Suppressor macrophage treated with lipopolysaccharide for 1 hour (primary cell): ENCODE results near the gene ZBTB38.

ENCODE experiments used
- DNase-seq, 3 donors: peaks; one replicate each; pipeline ENCODE4 v3.0.0-alpha.2; 2020 to 2022

Gene ZBTB38

DNA sequence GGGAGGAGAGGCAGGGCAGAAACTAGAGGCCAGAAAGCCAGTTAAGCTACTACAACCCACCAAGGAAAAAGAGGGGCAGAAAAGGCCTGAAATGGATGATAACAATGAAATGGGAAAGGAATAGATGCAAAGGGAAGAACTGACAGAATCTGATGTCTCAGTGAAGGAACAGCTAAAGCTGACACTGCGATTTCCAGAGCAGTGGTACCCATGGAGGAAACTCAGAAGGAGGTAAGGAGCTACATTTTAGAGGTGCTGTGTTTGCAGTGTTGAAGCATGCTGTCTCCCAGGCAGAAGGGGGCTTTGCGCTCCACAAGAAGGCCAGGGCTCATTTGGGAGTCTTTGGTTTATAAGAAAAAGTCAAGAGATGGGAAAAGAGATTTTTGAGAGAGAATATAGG, 38.0 kb downstream of the ZBTB38 start:
- no peak for DNase-seq

GRCh38 chr3:141407047-141407446, 38.7 kb downstream of the ZBTB38 start:
- DNase-seq: no peak

- no peak for DNase-seq
Measured at GRCh38 chr3:141407825-141408224, 39.5 kb downstream of the ZBTB38 start.

DNA sequence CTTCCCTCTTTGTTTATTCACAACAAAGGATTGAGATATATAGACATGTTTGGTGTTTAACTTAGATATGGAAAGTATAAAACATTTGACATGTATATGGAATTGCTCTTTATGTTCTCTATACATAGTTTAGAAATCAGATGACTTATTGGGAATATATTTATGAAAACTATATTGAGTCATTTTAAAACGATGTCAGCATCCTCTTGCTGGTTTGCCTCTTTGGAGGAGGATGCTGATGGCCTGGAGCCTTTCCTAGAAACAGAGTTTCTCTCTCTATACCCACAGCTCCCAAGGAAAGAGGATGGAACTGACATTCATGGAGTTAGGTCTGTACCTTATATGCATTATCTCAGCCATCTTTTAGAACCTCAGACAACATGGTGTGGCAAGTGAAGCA, 40.3 kb downstream of the ZBTB38 start:
- DNase-seq: no peak

DNA sequence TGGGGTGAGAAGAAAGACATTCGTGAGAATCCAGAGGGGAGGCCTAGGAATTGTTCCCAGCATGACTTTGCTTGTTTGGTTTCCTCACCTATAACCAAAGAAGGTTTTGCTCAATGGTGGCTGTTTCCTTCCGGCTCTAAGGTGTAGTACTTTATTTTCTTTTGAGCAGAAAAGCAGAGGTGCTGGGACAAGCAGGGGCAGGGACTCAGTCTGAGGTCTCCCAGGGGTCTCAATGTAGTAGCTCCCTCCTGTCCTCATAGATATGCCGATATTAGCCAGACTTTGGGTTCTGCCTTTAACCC, 41.6 kb downstream of the ZBTB38 start:
- no peak for DNase-seq

DNA sequence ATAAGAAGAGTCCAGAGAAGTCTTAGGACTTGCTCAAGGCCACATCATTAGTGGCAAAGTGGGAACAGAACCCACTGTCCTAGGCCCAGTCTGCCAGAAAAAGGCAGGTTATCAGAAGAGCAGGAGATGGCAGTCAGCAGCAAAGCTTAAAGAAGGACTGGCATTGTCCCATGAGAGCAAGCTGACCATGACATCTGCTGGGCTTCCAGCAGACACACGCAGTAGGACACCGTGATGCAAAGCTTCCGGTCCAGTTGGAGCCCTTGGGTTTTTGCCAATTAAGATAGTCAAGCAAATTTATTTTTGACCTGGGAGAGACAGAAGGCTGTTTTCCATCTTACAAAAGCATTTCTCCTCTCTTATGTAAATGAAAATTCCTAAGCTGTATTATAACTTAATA, 42.1 kb downstream of the ZBTB38 start:
- DNase-seq: peak in 2 of 3 donors; percentile 31 to 39

DNA sequence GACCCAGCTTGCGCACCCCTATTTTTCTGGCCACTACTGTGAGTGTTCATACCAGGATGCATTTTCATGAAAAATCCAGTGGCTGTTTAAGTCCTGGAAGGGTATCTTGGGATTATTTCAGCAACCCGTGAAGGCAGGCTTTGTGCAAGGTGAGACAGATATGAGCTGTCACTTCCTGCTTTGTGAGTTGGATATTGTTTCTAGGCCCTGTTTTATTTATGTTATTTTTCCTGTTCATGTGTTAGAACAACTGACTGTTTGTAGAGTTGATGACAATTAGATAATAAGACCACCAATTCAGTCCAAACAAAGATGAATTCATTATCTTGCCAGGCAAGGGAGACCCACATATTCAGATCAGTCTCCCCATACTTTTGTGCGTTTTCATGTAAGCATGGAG, 42.5 kb downstream of the ZBTB38 start:
- DNase-seq: no peak

DNA sequence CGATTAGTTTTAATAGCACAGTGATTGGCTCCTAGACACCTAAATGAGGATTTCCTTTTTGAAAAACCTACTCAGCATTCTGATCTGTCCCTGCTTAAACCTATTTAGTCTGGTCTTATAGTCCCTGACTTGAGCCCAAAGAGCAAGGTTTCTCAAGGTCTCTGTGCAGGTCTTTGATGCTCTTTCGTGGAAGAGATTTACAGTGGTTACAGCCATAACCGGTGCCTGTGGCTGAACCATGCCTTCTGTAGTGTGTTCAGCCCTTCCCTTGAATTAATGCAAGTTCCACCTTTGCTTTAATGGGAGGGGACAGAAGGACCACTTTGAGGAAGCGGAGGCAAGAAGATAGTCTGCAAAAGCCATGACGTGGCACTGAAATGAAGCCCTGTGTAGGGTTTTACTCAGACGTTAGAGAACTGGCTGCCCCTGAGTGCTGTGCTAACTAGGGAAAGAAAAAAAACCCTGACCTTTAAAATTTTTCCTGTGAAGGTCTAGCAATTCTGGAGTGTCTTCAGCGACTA, 43.0 kb downstream of the ZBTB38 start:
- peak; percentile 67 to 83 (median 80) for DNase-seq

GRCh38 chr3:141412087-141412935, 44.0 kb downstream of the ZBTB38 start:
- peak; percentile 70 to 73 (median 71) for DNase-seq

DNA sequence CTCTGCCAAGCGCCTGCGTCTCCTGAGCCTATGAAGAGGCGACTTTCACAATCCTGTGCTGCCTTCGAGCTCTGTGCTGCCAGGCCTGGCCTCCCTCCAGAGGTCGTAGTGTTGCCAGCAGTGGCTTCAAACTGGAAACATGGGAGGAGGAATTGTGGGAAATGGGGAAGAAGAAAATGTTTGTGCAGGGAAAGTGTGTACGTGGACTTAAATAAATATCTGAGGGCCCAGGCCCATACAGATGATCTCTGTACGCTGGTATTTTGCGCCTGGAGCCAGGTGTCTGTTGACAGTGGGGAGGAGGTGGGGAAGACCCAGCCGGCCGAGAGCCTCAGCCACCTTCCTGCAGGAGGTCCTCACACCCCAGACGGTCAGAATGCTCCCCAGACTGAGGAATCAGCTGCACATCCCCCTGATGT, 44.6 kb downstream of the ZBTB38 start:
- DNase-seq: no peak

GRCh38 chr3:141413391-141413790, 45.1 kb downstream of the ZBTB38 start:
- DNase-seq: no peak

DNA sequence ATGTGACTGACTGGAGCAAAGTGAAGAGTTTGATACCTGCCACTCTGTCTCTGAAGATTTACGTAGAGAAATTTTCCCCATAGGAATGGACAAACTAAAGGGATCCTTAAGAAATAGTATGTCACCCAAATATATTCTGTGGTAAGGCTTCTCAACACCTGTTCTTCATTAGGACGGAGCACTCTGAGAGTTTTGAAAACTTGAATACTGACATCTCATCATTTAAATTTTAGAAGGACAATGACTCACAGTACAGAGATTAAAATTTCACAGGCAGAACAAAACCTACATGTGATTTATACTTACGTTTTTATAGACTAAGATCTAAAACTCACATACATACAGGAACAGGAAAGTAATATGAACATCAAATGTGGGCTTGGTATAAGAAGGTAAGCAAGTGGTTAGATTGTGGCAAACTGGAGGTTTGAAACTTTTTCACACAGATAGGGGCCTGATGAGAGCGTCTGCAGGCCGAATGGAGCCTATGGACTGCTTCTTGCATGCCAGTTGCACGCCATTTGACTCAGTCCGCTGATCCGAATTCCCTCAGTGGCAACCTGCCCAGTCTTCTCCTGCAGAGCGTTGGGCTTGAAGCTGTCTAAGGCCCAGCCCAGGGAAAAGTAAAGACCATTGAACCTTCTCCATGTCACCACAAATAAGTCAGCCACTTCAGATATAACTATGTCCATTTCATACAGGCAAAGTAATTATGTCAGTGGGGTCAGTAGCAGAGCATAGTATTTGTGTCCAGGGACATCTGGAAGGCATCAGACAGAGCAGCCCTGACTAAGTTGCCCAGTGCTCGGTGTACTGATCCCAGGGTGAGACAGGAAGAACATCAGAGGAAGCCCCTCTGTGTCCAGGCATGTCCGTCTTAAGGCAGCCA, 45.7 kb downstream of the ZBTB38 start:
- DNase-seq: no peak

GRCh38 chr3:141414800-141415462, 46.6 kb downstream of the ZBTB38 start:
- DNase-seq: no peak

DNA sequence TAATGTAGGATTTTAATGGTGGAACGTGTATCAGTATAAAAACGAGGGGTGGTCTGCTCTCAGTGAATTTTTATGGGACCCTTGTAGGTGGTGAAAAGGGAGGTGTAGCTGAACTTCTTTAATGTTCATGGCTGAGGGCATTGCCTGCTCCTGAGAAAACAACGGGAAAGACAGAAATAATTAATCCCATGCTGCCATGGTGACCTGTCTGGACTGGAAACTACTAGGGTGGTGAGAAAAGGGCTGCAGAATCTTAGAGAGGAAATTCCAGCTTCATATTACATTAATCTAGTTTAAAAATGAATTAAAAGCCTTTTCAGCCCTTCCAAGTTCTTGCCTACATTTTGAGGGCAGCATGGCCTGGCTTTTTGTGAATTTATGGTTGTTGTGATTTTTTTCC, 47.6 kb downstream of the ZBTB38 start:
- DNase-seq: no peak
